Esophagus squamous epithelium (tissue), 5 donors: ENCODE results near the gene TMSB15C. TPM values are rescaled to one million over a fixed set of nuclear protein-coding genes. Genes with fewer than 3 reads are reported as not detected.

Source experiments
- DNase-seq: peaks from one replicate; lab custom pipeline; 2025; lab: John Stamatoyannopoulos, UW
- H3K27ac ChIP-seq, 4 donors: fragments of 200-600 bp; sonication (generic); one replicate each; pipeline ENCODE4 v1.5.1; 2016 to 2019; ENCODE audit warnings: mild to moderate bottlenecking in 1 of 4
- H3K27me3 ChIP-seq, 4 donors: fragments of 200-600 bp; sonication (generic); 1 replicate in 3 of 4; 2 replicates in 1 of 4; pipeline versions ENCODE4 v1.5.1 to v1.6.0; 2017 to 2021; ENCODE audit warnings: antibody characterized with exemption in 1 of 4
- H3K36me3 ChIP-seq, 3 donors: fragments of 200-600 bp; sonication (generic); one replicate each; pipeline ENCODE4 v1.5.1; 2016 to 2019
- H3K4me1 ChIP-seq, 3 donors: fragments of 200-600 bp; sonication (generic); one replicate each; pipeline ENCODE4 v1.5.1; 2017 to 2019
- H3K4me3 ChIP-seq, 4 donors: fragments of 200-600 bp; sonication (generic); 1 replicate in 3 of 4; 2 replicates in 1 of 4; pipeline ENCODE4 v1.5.1; 2016 to 2019; ENCODE audit warnings: mild to moderate bottlenecking in 2 of 4, moderate library complexity in 1 of 4
- H3K9me3 ChIP-seq, 3 donors: fragments of 200-600 bp; sonication (generic); one replicate each; pipeline ENCODE4 v1.5.1; 2016 to 2019
- CTCF ChIP-seq, 6 experiments: fragments of 450-650 bp in 4 of 6; fragments of 200-600 bp in 2 of 6; sonication (generic) in 2 of 6; IDR thresholded peaks; one replicate each; pipeline ENCODE4 v1.5.1; 2016 to 2019; ENCODE audit warnings: antibody characterized with exemption in 6 of 6, mild to moderate bottlenecking in 4 of 6, moderate library complexity in 4 of 6
- POLR2A ChIP-seq, 4 donors: fragments of 450-650 bp; IDR thresholded peaks; one replicate each; pipeline ENCODE4 v1.6.1; 2017; ENCODE audit warnings: antibody characterized with exemption in 4 of 4, mild to moderate bottlenecking in 4 of 4, moderate library complexity in 3 of 4
- WGBS, 2 donors: methylation state at CpG; one replicate each; pipeline ENCODE4 v1.1.5; 2018; 5-methylcytosine and 5-hydroxymethylcytosine counted together
- intact Hi-C: fragments of 100-400 bp; cut with DNase I; formaldehyde crosslinking; loops from one replicate; pipeline ENCODE4 v1.15.0; 2022
- total RNA-seq, 4 donors: library from RNA; depleted of rRNA; stranded (reverse); fragments of >200 nt; gene quantifications; one replicate each; pipeline ENCODE4 v1.1.0, GENCODE V29; 2016
- donor health status: DM: yes; HTN: yes; CAD: no.

TMSB15C gene
- total RNA-seq, 4 donors from 2014 or later: 0.35 to 1.7 (median 0.63) TPM

DNA sequence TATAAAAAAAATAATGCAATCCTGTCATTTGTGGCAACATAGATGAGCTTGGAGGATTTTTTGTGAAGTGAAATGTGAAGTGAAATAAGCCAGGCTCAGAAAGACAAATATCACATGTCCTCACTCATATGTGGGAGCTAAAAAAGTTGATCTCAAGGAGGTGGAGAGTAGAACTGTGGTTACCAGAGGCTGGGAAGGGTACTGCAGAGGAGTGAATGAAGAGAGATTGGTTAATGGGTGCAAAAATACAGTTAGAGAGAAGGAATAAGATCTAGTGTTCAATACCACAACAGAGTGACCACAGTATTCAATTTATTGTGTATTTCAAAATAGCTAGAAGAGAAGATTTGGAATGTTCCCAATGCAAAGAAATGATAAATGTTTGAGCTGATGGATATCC, 22.9 kb upstream of the TMSB15C start:
- intact Hi-C loops: no loop called here
- TF ChIP-seq CTCF (IDR thresholded peaks at IDR 0.05) (no peak), POLR2A (IDR thresholded peaks at IDR 0.05) (no peak)
- Histone ChIP-seq H3K4me3 (no peak overlapping the region), H3K27ac (no peak overlapping the region), H3K36me3 (no peaks in the 10 kb centered on the region), H3K9me3 (no peaks in the 10 kb centered on the region), H3K4me1 (no peaks in the 10 kb centered on the region), H3K27me3 (no peaks in the 10 kb centered on the region)
- no peak for DNase-seq

- WGBS, 2 donors: 0 to 5% methylated on average over 3 to 4 of the region's 4 CpGs
These were observed 22.2 kb upstream of the TMSB15C start for GRCh38 chrX:104098151-104098808.

GRCh38 chrX:104085919-104086318, 9.9 kb upstream of the TMSB15C start:
- Histone ChIP-seq H3K4me3 (no peak overlapping the region), H3K4me1 (no peaks in the 10 kb centered on the region), H3K27me3 (peaks cover 0 to 2% (median 0%) of the 10 kb centered on the region in 4 donors), H3K9me3 (no peaks in the 10 kb centered on the region), H3K27ac (no peak overlapping the region), H3K36me3 (no peaks in the 10 kb centered on the region)
- 83 to 100% methylated on average over 2 of the region's 7 CpGs for WGBS, 2 donors
- no peak for DNase-seq
- intact Hi-C loops: no loop called here
- TF ChIP-seq POLR2A (IDR thresholded peaks at IDR 0.05): no peak
- TF ChIP-seq CTCF (IDR thresholded peaks at IDR 0.05): no peak

More at GRCh38 chrX:104098151-104098808, 22.2 kb upstream of the TMSB15C start:
- H3K27me3 ChIP-seq: no peaks in the 10 kb centered on the region
- no peak overlapping the region for H3K4me3 ChIP-seq
- DNase-seq: no peak
- TF ChIP-seq POLR2A (IDR thresholded peaks at IDR 0.05) (no peak), CTCF (IDR thresholded peaks at IDR 0.05) (peak; percentile 50 to 69 (median 58))
- H3K36me3 ChIP-seq: no peaks in the 10 kb centered on the region
- no peaks in the 10 kb centered on the region for H3K4me1 ChIP-seq
- H3K27ac ChIP-seq: no peak overlapping the region
- H3K9me3 ChIP-seq: no peaks in the 10 kb centered on the region
- intact Hi-C loops: no loop called here

GRCh38 chrX:104085477-104085876, 9.4 kb upstream of the TMSB15C start:
- H3K27me3 ChIP-seq: no peaks in the 10 kb centered on the region
- no CpG with 5 or more reads among the region's 7 CpGs for WGBS, 2 donors
- intact Hi-C loops: no loop called here

More at GRCh38 chrX:104085477-104085876, 9.4 kb upstream of the TMSB15C start:
- no peak for DNase-seq
- no peak overlapping the region for H3K4me3 ChIP-seq
- H3K9me3 ChIP-seq: no peaks in the 10 kb centered on the region
- no peaks in the 10 kb centered on the region for H3K4me1 ChIP-seq
- no peak for TF ChIP-seq POLR2A (IDR thresholded peaks at IDR 0.05)
- no peak for TF ChIP-seq CTCF (IDR thresholded peaks at IDR 0.05)
- H3K36me3 ChIP-seq: no peaks in the 10 kb centered on the region
- no peak overlapping the region for H3K27ac ChIP-seq
